ENCODE results near the gene SUPT16H.

DNA sequence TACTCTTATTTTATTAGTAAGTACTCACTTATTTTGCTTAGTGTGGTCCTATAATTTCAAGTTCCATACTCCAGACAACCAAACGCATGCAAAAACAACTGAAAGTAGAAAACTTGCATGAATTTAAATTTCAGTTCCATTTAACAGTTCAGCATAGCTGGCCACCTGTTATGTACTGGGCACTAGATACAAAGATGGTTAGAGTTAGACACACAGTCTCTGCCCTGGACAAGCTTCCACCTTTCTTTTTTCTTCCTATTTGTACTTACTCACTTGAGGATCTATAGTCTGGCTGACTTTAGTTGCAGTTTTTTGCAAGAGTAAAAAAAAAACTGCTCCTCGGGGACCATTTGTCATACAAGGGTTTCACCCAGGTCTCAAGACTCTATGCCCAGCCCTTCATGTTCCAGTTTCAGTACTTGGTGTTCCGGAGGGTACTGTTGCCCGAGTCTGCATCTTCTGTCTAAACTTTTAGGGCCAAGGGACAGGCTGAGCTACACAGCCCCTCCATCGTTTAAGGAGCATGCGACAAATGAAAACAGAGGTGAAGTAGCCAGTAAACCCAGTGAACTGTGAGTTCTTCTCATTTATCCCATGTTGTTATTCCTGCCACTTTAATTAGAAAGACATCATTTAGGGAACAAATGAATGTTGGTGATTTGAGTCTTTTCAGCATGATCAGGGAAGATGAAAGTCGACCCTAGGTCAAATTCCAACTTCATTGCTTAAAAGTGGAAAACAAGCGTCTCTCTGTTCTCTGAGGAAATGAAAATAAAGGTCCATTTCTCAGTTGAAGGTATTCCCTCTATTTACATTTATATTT is 81.6 kb downstream of the SUPT16H start:
- TF ChIP-seq, protein P1, sequence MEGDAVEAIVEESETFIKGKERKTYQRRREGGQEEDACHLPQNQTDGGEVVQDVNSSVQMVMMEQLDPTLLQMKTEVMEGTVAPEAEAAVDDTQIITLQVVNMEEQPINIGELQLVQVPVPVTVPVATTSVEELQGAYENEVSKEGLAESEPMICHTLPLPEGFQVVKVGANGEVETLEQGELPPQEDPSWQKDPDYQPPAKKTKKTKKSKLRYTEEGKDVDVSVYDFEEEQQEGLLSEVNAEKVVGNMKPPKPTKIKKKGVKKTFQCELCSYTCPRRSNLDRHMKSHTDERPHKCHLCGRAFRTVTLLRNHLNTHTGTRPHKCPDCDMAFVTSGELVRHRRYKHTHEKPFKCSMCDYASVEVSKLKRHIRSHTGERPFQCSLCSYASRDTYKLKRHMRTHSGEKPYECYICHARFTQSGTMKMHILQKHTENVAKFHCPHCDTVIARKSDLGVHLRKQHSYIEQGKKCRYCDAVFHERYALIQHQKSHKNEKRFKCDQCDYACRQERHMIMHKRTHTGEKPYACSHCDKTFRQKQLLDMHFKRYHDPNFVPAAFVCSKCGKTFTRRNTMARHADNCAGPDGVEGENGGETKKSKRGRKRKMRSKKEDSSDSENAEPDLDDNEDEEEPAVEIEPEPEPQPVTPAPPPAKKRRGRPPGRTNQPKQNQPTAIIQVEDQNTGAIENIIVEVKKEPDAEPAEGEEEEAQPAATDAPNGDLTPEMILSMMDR (IDR thresholded peaks at IDR 0.05; ENCODE audit: insufficient read depth, low read length, poor library complexity, severe bottlenecking), result no peak
- TF ChIP-seq EZH2phosphoT487 (conservative IDR thresholded peaks at IDR 0.05; ENCODE audit: low read length), result no peak
